Omental fat pad (tissue), 4 donors: Measurements from ENCODE around the gene WFIKKN1. TPM values are rescaled to one million over a fixed set of nuclear protein-coding genes. Genes with fewer than 3 reads are reported as not detected.

Experiments
- ATAC-seq: fragments of 150-250 bp; one replicate; pipeline ENCODE4 v1.9.1; 2016; ENCODE audit warnings: mild to moderate bottlenecking, moderate library complexity; ENCODE audit not compliant: low FRiP score
- DNase-seq: peaks from one replicate; pipeline ENCODE4 v3.0.0-alpha.2; 2019; ENCODE audit warnings: low spot score
- total RNA-seq, 4 donors: library from RNA; depleted of rRNA; stranded (reverse); fragments of >200 nt; gene quantifications; one replicate each; pipeline ENCODE4 v1.1.0, GENCODE V29; 2016
- TF ChIP-seq, protein P1 (sequence below), 3 donors: fragments of 450-650 bp; IDR thresholded peaks; one replicate each; pipeline ENCODE4 v1.5.1; 2016 to 2017; ENCODE audit warnings: antibody characterized with exemption in 3 of 3, mild to moderate bottlenecking in 3 of 3, moderate library complexity in 2 of 3

Gene WFIKKN1
- total RNA-seq, 4 donors from 2014 or later: 0.19 to 0.63 (median 0.25) TPM; not detected in 1

- TF ChIP-seq, protein P1, sequence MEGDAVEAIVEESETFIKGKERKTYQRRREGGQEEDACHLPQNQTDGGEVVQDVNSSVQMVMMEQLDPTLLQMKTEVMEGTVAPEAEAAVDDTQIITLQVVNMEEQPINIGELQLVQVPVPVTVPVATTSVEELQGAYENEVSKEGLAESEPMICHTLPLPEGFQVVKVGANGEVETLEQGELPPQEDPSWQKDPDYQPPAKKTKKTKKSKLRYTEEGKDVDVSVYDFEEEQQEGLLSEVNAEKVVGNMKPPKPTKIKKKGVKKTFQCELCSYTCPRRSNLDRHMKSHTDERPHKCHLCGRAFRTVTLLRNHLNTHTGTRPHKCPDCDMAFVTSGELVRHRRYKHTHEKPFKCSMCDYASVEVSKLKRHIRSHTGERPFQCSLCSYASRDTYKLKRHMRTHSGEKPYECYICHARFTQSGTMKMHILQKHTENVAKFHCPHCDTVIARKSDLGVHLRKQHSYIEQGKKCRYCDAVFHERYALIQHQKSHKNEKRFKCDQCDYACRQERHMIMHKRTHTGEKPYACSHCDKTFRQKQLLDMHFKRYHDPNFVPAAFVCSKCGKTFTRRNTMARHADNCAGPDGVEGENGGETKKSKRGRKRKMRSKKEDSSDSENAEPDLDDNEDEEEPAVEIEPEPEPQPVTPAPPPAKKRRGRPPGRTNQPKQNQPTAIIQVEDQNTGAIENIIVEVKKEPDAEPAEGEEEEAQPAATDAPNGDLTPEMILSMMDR (IDR thresholded peaks at IDR 0.05): no peak
- DNase-seq (no peak), ATAC-seq (no peak)
These were observed 15.3 kb downstream of the WFIKKN1 start for GRCh38 chr16:645852-646678.

- DNase-seq (no peak), ATAC-seq (no peak)
- TF ChIP-seq, protein P1 (IDR thresholded peaks at IDR 0.05): no peak
These were observed 15.9 kb downstream of the WFIKKN1 start for GRCh38 chr16:646679-647172.

DNA sequence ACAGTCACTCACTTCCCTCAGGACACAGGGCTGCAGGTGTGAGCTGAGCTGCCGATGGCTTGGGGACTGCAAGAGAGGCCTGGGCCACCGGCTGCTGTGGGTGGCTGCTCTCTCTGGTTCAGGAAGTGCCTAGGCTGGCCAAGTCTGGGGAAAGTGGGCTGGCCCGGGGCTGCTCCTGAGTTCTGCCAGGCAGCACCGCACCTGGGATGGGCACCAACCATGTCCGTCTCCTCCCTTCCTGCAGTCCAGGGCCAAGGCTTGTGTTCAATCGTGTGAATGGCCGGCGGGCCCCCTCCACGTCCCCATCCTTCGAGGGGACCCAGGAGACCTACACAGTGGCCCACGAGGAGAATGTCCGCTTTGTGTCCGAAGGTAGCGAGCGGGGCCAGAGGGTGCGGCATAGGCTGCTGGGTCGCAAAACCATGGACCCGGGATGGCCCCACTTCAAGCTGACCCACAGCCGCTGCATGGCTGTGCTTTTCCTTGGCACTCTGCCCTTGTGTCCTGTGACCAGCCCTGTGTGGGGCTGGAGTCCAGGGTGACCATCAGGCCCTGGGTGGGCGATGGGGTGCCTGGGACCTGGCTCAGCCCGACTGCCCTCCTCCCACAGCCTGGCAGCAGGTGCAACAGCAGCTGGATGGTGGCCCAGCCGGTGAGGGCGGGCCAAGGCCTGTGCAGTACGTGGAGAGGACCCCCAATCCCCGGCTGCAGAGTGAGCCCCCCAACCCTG lies 16.6 kb downstream of the WFIKKN1 start:
- ATAC-seq (no peak), DNase-seq (no peak)
- TF ChIP-seq, protein P1 (IDR thresholded peaks at IDR 0.05): no peak

DNA sequence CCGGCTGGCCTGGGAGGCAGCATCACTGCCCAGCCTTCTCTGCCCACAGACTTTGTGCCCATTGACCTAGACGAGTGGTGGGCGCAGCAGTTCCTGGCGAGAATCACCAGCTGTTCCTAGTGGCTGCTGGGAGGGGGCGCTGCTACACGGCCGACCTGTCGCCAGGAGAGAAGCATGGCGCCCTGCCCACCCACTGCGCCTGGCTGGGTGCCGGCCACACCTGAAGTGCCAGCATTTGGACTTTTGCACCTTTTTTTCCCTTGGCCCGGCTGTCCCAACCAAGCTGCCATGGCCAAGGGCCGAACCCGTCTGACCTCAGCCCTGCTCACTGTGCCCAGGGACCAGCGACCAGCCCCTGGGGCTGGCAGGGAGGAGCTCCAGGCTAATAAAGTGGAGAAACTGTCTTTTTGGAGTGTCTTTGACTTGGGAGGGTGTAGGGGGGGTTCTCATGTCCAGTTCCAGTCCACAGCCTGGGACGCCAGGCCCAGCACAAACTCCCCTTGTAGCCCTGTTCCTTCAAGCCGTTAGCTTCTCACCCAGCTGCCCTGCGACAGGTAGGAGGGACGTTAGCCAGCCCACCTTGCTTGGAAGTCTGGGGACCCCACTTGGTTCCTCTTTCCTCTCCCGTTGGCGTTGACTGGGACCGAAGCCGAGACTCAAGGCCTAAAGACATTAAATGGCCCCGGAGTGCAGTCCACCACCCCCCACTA lies 17.4 kb downstream of the WFIKKN1 start:
- DNase-seq (no peak), ATAC-seq (no peak)
- TF ChIP-seq, protein P1 (IDR thresholded peaks at IDR 0.05): no peak

GRCh38 chr16:648781-649589 lies 18.2 kb downstream of the WFIKKN1 start, which contains the start of gene WDR90:
Gene WDR90, plus strand, starts transcription at chr16:649365. Its CDS starts 52 bp downstream, at chr16:649417.
- TF ChIP-seq, protein P1 (IDR thresholded peaks at IDR 0.05): no peak

DNA sequence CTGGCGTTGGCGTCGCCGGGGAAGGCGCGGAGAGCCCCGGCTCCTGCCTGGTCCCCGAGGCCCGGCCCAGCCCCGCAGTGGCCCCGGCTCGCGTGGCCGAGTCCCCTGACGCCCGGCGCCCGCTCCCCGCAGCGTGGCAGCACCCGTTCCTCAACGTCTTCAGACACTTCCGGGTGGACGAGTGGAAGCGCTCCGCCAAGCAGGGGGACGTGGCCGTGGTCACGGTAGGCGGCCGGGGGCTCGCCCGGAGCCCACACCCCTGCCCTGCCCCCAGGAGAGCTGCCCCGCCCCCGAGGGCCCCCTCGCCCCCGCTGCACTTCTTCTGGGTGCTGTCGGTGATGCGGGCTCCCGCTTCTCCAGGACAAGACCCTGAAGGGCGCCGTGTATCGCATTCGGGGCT lies 18.8 kb downstream of the WFIKKN1 start:
- no peak for DNase-seq
- TF ChIP-seq, protein P1 (IDR thresholded peaks at IDR 0.05): no peak
- no peak for ATAC-seq

More at GRCh38 chr16:648781-649589, 18.2 kb downstream of the WFIKKN1 start, which contains the start of gene WDR90:
- ATAC-seq (peak; percentile 84), DNase-seq (peak; percentile 72)
